ENCODE results near the gene MEGF11. TPM values are rescaled to one million over a fixed set of nuclear protein-coding genes. Genes with fewer than 3 reads are reported as not detected.

The MEGF11 gene
- total RNA-seq, 1 experiment from 2014 or later, result 1.2 TPM

DNA sequence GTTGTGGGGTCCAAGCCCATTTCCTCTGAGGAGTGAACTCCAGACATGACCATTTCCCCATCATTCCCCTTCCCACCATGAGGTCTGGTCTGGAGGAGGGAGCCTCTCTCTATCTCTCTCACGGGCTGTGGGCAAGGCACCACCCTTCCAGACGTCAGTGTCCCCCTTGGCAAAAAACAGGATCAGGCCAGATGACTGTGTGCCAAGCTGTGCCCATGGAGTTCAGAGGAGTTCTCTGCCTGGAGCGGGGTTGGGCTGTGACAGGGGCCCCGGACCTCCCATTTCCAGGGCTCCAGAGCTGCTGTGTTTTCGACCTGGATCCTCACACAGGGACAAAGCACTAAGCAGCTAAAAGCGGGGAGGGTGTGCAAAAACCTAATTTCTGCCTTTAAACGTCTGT lies 259.8 kb downstream of the MEGF11 start:
- no CpG with 5 or more reads among the region's 7 CpGs for WGBS (ENCODE audit: extremely low coverage, insufficient read length, low lambda C conversion rate)
- DNase-seq, result no peak
- H3K4me3 Mint-ChIP-seq, result no peak overlapping the region

More for the DNA sequence above, 259.8 kb downstream of the MEGF11 start:
- Histone ChIP-seq H3K27me3 (ENCODE audit: insufficient read depth, low read length) (no peaks in the 10 kb centered on the region), H2BK15ac (ENCODE audit: low read depth, low read length) (no peak overlapping the region), H4K91ac (ENCODE audit: insufficient read length, low read depth, low read length) (no peak overlapping the region), H2BK120ac (ENCODE audit: low read depth, low read length, poor library complexity, severe bottlenecking) (no peak overlapping the region), H3K56ac (ENCODE audit: insufficient read length, low read depth, low read length) (no peak overlapping the region), H4K20me1 (ENCODE audit: control insufficient read depth, insufficient read depth, insufficient read length) (no peaks in the 10 kb centered on the region), H2BK20ac (ENCODE audit: low read depth, low read length, poor library complexity, severe bottlenecking) (no peak overlapping the region), H2BK5ac (ENCODE audit: insufficient read length, low read length) (no peak overlapping the region), H2AK5ac (ENCODE audit: insufficient read length, low read length) (no peak overlapping the region), H3K27ac (ENCODE audit: insufficient read length, low read depth, low read length) (no peak overlapping the region), H3K18ac (ENCODE audit: insufficient read length, low read depth, low read length) (no peak overlapping the region), H3K79me2 (ENCODE audit: insufficient read depth, low read length) (no peaks in the 10 kb centered on the region), H2AFZ (ENCODE audit: low read length) (no peak overlapping the region), H3T11ph (ENCODE audit: low read length) (no peak overlapping the region), H4K5ac (ENCODE audit: insufficient read length, low read depth, low read length) (no peak overlapping the region), H2BK12ac (ENCODE audit: insufficient read length, low read depth, low read length) (no peak overlapping the region), H4K8ac (replicated peaks; ENCODE audit: insufficient read length, low read depth, low read length) (no peak overlapping the region), H3K4me2 (ENCODE audit: insufficient read depth, insufficient read length, low read length) (no peak overlapping the region), H3K14ac (ENCODE audit: insufficient read depth, low read length) (no peak overlapping the region), H3K79me1 (ENCODE audit: insufficient read depth, low read depth, low read length, poor library complexity, severe bottlenecking) (no peaks in the 10 kb centered on the region), H3K9ac (ENCODE audit: extremely low read depth, insufficient read length, low read length) (no peak overlapping the region), H3K23me2 (ENCODE audit: insufficient read length, low read depth, low read length, poor library complexity, severe bottlenecking) (no peaks in the 10 kb centered on the region), H3K4ac (ENCODE audit: low read depth, low read length) (no peak overlapping the region), H3K4me1 (ENCODE audit: insufficient read depth, low read length) (no peaks in the 10 kb centered on the region), H3K23ac (ENCODE audit: insufficient read length, low read depth, low read length) (no peak overlapping the region), H3K9me3 (ENCODE audit: control insufficient read depth, low read depth, low read length) (no peaks in the 10 kb centered on the region)
- Mint-ChIP-seq H3K4me1 (peaks cover 31 to 39% of the 10 kb centered on the region in 2 experiments), H3K9me3 (no peaks in the 10 kb centered on the region), H3K27me3 (ENCODE audit: low read depth) (no peaks in the 10 kb centered on the region; the same call in none of the 2 replicates), H3K36me3 (ENCODE audit: insufficient read depth in 1 of 3, low read depth in 3 of 3) (no peaks in the 10 kb centered on the region), H3K27ac (no peak overlapping the region)
- TF ChIP-seq, protein P1, sequence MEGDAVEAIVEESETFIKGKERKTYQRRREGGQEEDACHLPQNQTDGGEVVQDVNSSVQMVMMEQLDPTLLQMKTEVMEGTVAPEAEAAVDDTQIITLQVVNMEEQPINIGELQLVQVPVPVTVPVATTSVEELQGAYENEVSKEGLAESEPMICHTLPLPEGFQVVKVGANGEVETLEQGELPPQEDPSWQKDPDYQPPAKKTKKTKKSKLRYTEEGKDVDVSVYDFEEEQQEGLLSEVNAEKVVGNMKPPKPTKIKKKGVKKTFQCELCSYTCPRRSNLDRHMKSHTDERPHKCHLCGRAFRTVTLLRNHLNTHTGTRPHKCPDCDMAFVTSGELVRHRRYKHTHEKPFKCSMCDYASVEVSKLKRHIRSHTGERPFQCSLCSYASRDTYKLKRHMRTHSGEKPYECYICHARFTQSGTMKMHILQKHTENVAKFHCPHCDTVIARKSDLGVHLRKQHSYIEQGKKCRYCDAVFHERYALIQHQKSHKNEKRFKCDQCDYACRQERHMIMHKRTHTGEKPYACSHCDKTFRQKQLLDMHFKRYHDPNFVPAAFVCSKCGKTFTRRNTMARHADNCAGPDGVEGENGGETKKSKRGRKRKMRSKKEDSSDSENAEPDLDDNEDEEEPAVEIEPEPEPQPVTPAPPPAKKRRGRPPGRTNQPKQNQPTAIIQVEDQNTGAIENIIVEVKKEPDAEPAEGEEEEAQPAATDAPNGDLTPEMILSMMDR (conservative IDR thresholded peaks at IDR 0.05), result no peak
